GM23338 (cell line): ENCODE data around the gene GUCY2F. TPM values are rescaled to one million over a fixed set of nuclear protein-coding genes. Genes with fewer than 3 reads are reported as not detected.

Experiments
- polyA plus RNA-seq: library from polyadenylated mRNA; unstranded; fragments of >200 nt; fragmentation: Nextera tagmentation; extraction: Ambion mirVana; gene quantifications from 2 replicates; pipeline ENCODE4 v1.2.1, GENCODE V29; 2016
- total RNA-seq: library from RNA; depleted of rRNA; stranded (reverse); fragments of >200 nt; shearing (Covaris generic); gene quantifications from 2 replicates; pipeline ENCODE4 v1.2.3, GENCODE V29; 2014; rRNA removed

GUCY2F gene
- total and polyA plus RNA-seq, 2 experiments from 2014 or later: 0.06 to 0.10 TPM

Other genes with a start within 250 kb of the GUCY2F start
- 21.1 and 23.6 TPM in 2 replicates for gene NXT2, start 54.8 kb upstream of the GUCY2F start, total RNA-seq
- gene NXT2, start 54.8 kb upstream of the GUCY2F start, polyA plus RNA-seq: 9.4 and 13.1 TPM in 2 replicates
- gene KCNE5, start 143.1 kb upstream of the GUCY2F start, total RNA-seq: 5.1 and 6.2 TPM in 2 replicates
- gene KCNE5, start 143.1 kb upstream of the GUCY2F start, polyA plus RNA-seq: 4.0 and 4.1 TPM in 2 replicates